ENCODE measurements around the gene LRRC8A. TPM values are rescaled to one million over a fixed set of nuclear protein-coding genes. Genes with fewer than 3 reads are reported as not detected.

The LRRC8A gene
- polyA plus RNA-seq, 1 of the 3 experiments (the other 2 are of a cell fraction), result 30.4 TPM

- H3K4me1 ChIP-seq (ENCODE audit: control insufficient read depth in 1 of 2, insufficient read depth in 2 of 2, low read depth in 1 of 2, low read length in 1 of 2), result peaks cover 0 to 14% of the 10 kb centered on the region in 2 experiments; a peak in 3 of 4 replicates
- DNase-seq, result no peak
- H3K4me3 ChIP-seq (ENCODE audit: low read depth in 2 of 2, low read length in 1 of 2), result no peak overlapping the region
- no peak for TF ChIP-seq CHD2 (IDR thresholded peaks at IDR 0.05; ENCODE audit: low read length, partially characterized antibody)
- no peak for TF ChIP-seq PBX3 (IDR thresholded peaks at IDR 0.05)
- TF ChIP-seq TAF1 (IDR thresholded peaks at IDR 0.05; ENCODE audit: borderline replicate concordance, low read depth, low read length), result no peak
- no peak for TF ChIP-seq MXI1 (IDR thresholded peaks at IDR 0.05; ENCODE audit: low read depth, low read length)
- TF ChIP-seq IRF3 (IDR thresholded peaks at IDR 0.05; ENCODE audit: low read depth, low read length), result no peak
- TF ChIP-seq RAD21 (IDR thresholded peaks at IDR 0.05; ENCODE audit: low read length), result no peak
- H2AFZ ChIP-seq (ENCODE audit: low read depth), result no peak overlapping the region
- no peaks in the 10 kb centered on the region for H3K9me2 ChIP-seq
- POLR2A ChIA-PET, result interaction anchor here (0.6 kb wide), 1 partner anchor 205 kb away, joined by 3 read pairs; no protein-coding TSS in a partner anchor
- CTCF ChIA-PET, result interaction anchor here (1.7 to 2.7 kb wide), 3 partner anchors 10 to 53 kb away, joined by 4 to 11 read pairs (median 8); no protein-coding TSS in a partner anchor
- H3K27me3 ChIP-seq (ENCODE audit: insufficient read depth), result no peaks in the 10 kb centered on the region
- H3K4me2 ChIP-seq, result no peak overlapping the region
- no peaks in the 10 kb centered on the region for H3K9me3 ChIP-seq
- WGBS (ENCODE audit: low lambda C conversion rate), result 98% methylated on average over 11 of the region's 11 CpGs
- peaks cover 36% of the 10 kb centered on the region for H3K79me2 ChIP-seq (ENCODE audit: insufficient read depth)
- no peaks in the 10 kb centered on the region for H4K20me1 ChIP-seq (ENCODE audit: insufficient read depth)
- H3K36me3 ChIP-seq (replicated peaks in 1 of 2; ENCODE audit: control insufficient read depth in 1 of 2, insufficient read depth in 2 of 2, low read length in 1 of 2), result peaks cover 4 to 26% of the 10 kb centered on the region in 2 experiments
- H3K27ac ChIP-seq (ENCODE audit: low read depth in 2 of 2, low read length in 1 of 2), result no peak overlapping the region
- H3F3A ChIP-seq (replicated peaks; ENCODE audit: insufficient read depth), result peaks cover 5% of the 10 kb centered on the region
- H3K9ac ChIP-seq, result no peak overlapping the region
These were observed 34.8 kb downstream of the LRRC8A start for GRCh38 chr9:128916745-128917144.

- H3K27me3 ChIP-seq (ENCODE audit: insufficient read depth), result no peaks in the 10 kb centered on the region
- no peak overlapping the region for H3K4me2 ChIP-seq
- peaks cover 0 to 9% of the 10 kb centered on the region in 2 experiments; a peak in 2 of 4 replicates for H3K4me1 ChIP-seq (ENCODE audit: control insufficient read depth in 1 of 2, insufficient read depth in 2 of 2, low read depth in 1 of 2, low read length in 1 of 2)
- H2AFZ ChIP-seq (ENCODE audit: low read depth), result no peak overlapping the region
- H3K9me3 ChIP-seq, result no peaks in the 10 kb centered on the region
- H3K9me2 ChIP-seq, result no peaks in the 10 kb centered on the region
- no peak overlapping the region for H3K27ac ChIP-seq (ENCODE audit: low read depth in 2 of 2, low read length in 1 of 2)
- no peak for TF ChIP-seq RAD21 (IDR thresholded peaks at IDR 0.05; ENCODE audit: low read length)
- TF ChIP-seq FOXJ3 (CRISPR knock-in tag; IDR thresholded peaks at IDR 0.05), result no peak
- CTCF ChIA-PET, result interaction anchor here (1.0 to 2.7 kb wide), 4 partner anchors 10 to 54 kb away, joined by 3 to 11 read pairs (median 6); no protein-coding TSS in a partner anchor
- peaks cover 4 to 26% of the 10 kb centered on the region in 2 experiments for H3K36me3 ChIP-seq (replicated peaks in 1 of 2; ENCODE audit: control insufficient read depth in 1 of 2, insufficient read depth in 2 of 2, low read length in 1 of 2)
- WGBS (ENCODE audit: low lambda C conversion rate), result 87% methylated on average over 20 of the region's 26 CpGs
- peaks cover 31% of the 10 kb centered on the region for H3K79me2 ChIP-seq (ENCODE audit: insufficient read depth)
- no peak overlapping the region for H3K9ac ChIP-seq
- no peaks in the 10 kb centered on the region for H4K20me1 ChIP-seq (ENCODE audit: insufficient read depth)
- no peak overlapping the region for H3K4me3 ChIP-seq (ENCODE audit: low read depth in 2 of 2, low read length in 1 of 2)
- no peak for DNase-seq
- POLR2A ChIA-PET, result no interaction called here
- H3F3A ChIP-seq (replicated peaks; ENCODE audit: insufficient read depth), result no peaks in the 10 kb centered on the region
These were observed 35.4 kb downstream of the LRRC8A start for GRCh38 chr9:128917151-128917849.
